Colon (tissue), 2 donors: ENCODE data around the gene SMPD2.

Experiments
- FAIRE-seq: peaks from 2 replicates; lab custom pipeline; 2012; peaks lifted over from hg19 to GRCh38; lab: Jason Lieb, UNC
- donor health status: control.
- donor health status: control.

SMPD2 gene

GRCh38 chr6:109447087-109447486, 6.6 kb downstream of the SMPD2 start:
- no peak for FAIRE-seq

- FAIRE-seq = no peak
These were observed 7.5 kb downstream of the SMPD2 start for GRCh38 chr6:109447878-109448555.

- no peak for FAIRE-seq
These were observed 8.1 kb downstream of the SMPD2 start for GRCh38 chr6:109448615-109449014.

GRCh38 chr6:109449064-109449794, 8.7 kb downstream of the SMPD2 start:
- no peak for FAIRE-seq

GRCh38 chr6:109449795-109450673, 9.5 kb downstream of the SMPD2 start:
- FAIRE-seq = no peak

GRCh38 chr6:109450801-109451200, 10.3 kb downstream of the SMPD2 start:
- FAIRE-seq = no peak

GRCh38 chr6:109451376-109451775, 10.9 kb downstream of the SMPD2 start:
- FAIRE-seq = no peak

GRCh38 chr6:109452181-109452580, 11.7 kb downstream of the SMPD2 start:
- FAIRE-seq = no peak

- FAIRE-seq = no peak
These were observed 12.6 kb downstream of the SMPD2 start for GRCh38 chr6:109453156-109453555.

GRCh38 chr6:109453594-109454495, 13.3 kb downstream of the SMPD2 start:
- FAIRE-seq = no peak

GRCh38 chr6:109454496-109455436, 14.2 kb downstream of the SMPD2 start:
- FAIRE-seq = no peak

GRCh38 chr6:109455437-109456110, 15.1 kb downstream of the SMPD2 start, which contains the start of gene MICAL1:
Gene MICAL1, minus strand, starts transcription at chr6:109455772. Its CDS starts 1,576 bp downstream, at chr6:109454196.
- no peak for FAIRE-seq

GRCh38 chr6:109456111-109456583, 15.6 kb downstream of the SMPD2 start:
- FAIRE-seq = no peak

GRCh38 chr6:109456710-109457561, 16.4 kb downstream of the SMPD2 start:
- FAIRE-seq = no peak

- no peak for FAIRE-seq
These were observed 17.1 kb downstream of the SMPD2 start for GRCh38 chr6:109457562-109457996.

GRCh38 chr6:109458774-109459531, 18.4 kb downstream of the SMPD2 start:
- no peak for FAIRE-seq

- no peak for FAIRE-seq
These were observed 19.8 kb downstream of the SMPD2 start for GRCh38 chr6:109460161-109460829.
